Measurements from ENCODE around the gene SLC22A31. TPM values are rescaled to one million over a fixed set of nuclear protein-coding genes. Genes with fewer than 3 reads are reported as not detected.

Gene SLC22A31
- total RNA-seq, 4 donors from 2014 or later: 0.26 TPM; not detected in 3

DNA sequence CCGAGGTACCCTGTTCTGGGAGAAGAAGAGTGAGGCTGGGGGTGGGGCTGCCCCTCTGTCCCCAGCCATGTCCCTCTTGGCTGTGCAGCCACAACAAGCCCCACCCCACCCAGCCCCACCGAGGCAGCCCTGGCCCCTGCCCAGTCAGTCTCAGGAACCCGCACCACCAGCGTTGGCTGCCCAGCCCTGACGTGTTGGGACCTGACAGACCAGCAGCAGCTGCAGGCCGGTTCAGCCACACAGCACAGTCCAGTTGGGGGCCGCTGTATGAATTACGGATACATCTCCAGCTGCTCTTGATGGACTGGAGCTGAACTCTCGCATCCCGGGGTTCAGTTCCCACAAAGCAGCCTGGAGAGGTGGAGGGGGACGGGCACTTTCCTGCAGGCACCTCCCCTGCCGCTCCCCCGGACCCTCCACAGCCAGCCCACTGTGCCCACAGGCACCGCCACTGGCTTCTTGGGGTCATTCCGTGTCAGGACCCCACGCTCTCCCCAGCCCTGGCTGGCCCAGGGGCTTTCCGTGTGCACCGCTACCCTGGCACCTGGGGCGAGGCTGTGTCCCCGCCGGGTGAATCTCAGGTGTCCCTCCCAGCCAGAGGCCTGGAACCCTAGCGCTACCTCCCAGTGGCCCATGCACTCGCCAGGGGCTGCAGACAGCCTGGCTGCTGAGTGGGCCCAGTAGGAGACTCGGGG is 21.7 kb downstream of the SLC22A31 start:
- TF ChIP-seq EP300 (IDR thresholded peaks at IDR 0.05) (no peak), POLR2A (IDR thresholded peaks at IDR 0.05; ENCODE audit: low read depth) (no peak), POLR2AphosphoS5 (IDR thresholded peaks at IDR 0.05) (no peak)
- TF ChIP-seq, protein P1, sequence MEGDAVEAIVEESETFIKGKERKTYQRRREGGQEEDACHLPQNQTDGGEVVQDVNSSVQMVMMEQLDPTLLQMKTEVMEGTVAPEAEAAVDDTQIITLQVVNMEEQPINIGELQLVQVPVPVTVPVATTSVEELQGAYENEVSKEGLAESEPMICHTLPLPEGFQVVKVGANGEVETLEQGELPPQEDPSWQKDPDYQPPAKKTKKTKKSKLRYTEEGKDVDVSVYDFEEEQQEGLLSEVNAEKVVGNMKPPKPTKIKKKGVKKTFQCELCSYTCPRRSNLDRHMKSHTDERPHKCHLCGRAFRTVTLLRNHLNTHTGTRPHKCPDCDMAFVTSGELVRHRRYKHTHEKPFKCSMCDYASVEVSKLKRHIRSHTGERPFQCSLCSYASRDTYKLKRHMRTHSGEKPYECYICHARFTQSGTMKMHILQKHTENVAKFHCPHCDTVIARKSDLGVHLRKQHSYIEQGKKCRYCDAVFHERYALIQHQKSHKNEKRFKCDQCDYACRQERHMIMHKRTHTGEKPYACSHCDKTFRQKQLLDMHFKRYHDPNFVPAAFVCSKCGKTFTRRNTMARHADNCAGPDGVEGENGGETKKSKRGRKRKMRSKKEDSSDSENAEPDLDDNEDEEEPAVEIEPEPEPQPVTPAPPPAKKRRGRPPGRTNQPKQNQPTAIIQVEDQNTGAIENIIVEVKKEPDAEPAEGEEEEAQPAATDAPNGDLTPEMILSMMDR (IDR thresholded peaks at IDR 0.05): no peak
- intact Hi-C loops (cut with DNase I): loop anchor here (10.0 kb wide), 1 partner anchor 364 kb away; the partner anchor contains the start of gene APRT
- H3K36me3 ChIP-seq: no peaks in the 10 kb centered on the region
- H3K4me3 ChIP-seq: no peak overlapping the region
- H3K27me3 ChIP-seq: peaks cover 0 to 94% (median 0%) of the 10 kb centered on the region in 4 donors
- H3K9me3 ChIP-seq: no peaks in the 10 kb centered on the region
- H3K4me1 ChIP-seq: no peaks in the 10 kb centered on the region
- 74% methylated on average over 14 of the region's 24 CpGs for WGBS
- no peak overlapping the region for H3K27ac ChIP-seq (replicated peaks in 1 of 4)
- no peak for DNase-seq (ENCODE audit: extremely low spot score)

DNA sequence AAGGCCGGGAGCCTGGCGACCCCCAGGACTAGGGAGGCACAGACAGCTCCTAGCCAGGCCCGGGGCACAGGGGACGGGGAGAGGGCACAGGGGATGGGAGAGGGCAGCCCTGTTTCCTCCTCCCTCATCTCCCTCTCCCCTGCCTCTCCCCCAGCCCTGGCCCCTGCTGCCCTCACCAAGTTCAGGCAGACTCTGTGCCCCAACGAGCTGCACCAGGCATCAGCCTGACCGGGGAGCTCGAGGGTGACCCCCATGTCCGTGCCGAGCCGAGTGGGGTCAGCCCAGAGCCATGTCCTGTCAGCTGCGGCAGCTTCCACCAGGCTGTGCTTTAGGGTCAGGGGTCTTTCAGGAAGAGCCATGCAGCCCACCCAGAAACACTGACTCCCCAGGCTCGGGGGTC is 22.8 kb downstream of the SLC22A31 start:
- no peak for DNase-seq (ENCODE audit: extremely low spot score)
- WGBS: 78% methylated on average over 11 of the region's 12 CpGs
- H3K4me1 ChIP-seq: no peaks in the 10 kb centered on the region
- H3K36me3 ChIP-seq: no peaks in the 10 kb centered on the region
- intact Hi-C loops (cut with DNase I): loop anchor here (10.0 kb wide), 1 partner anchor 363 kb away; the partner anchor contains the start of gene APRT
- no peak overlapping the region for H3K4me3 ChIP-seq
- peaks cover 0 to 94% (median 1%) of the 10 kb centered on the region in 4 donors for H3K27me3 ChIP-seq
- H3K9me3 ChIP-seq: no peaks in the 10 kb centered on the region
- TF ChIP-seq, protein P1 (IDR thresholded peaks at IDR 0.05): no peak
- TF ChIP-seq EP300 (IDR thresholded peaks at IDR 0.05) (no peak), POLR2A (IDR thresholded peaks at IDR 0.05; ENCODE audit: low read depth) (no peak), POLR2AphosphoS5 (IDR thresholded peaks at IDR 0.05) (no peak)
- H3K27ac ChIP-seq (replicated peaks in 1 of 4): no peak overlapping the region

DNA sequence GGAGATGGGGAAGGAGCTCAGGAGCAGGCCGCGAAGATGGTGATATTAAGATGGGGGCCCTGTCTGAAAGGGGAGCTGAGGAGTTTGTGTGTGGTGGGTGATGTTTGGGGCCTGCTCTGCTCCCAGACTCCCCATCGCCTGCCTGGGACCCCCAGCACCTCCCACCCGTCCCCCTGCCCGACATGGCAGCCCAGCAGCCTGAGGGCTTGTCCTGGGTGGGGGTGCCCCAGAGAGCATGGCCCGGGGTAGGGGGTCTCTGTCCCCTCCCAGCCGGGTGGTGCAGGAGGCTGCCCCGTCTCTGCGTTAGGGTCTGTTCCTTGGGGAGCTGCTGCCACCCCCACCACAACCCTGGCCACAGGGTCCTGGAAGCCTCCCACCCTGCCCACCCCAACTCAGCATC is 23.6 kb downstream of the SLC22A31 start:
- 86% methylated on average over 8 of the region's 9 CpGs for WGBS

DNA sequence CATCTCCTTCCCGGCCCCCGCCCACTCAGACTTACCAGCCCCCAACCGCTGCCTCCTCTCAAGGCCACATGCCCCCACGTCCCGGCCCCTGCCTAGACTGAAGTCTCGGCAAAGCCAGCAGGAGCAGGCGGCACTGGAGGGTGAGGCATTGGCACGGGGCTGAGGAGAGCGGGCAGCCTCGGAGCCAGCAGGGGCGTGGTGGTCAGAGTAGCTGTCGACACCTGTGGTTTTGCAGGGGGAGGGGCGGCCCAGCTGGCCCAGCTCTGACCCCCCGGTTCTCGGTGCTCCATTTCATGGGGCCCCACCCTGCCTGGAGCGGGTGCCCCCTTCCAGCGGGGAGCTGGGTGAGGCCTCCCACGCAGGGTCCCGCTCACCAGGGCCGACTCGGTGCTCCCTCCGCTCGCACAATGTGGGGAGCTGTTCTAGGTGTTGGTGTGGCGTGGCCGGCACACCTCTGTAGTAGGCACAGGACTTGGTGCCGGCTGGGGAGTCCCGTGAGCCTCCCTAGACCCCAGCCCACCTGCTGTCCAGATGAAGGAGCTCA is 24.1 kb downstream of the SLC22A31 start:
- peaks cover 4 to 12% (median 8%) of the 10 kb centered on the region in 4 donors for H3K4me1 ChIP-seq
- peaks cover 0 to 94% (median 6%) of the 10 kb centered on the region in 4 donors for H3K27me3 ChIP-seq
- intact Hi-C loops (cut with DNase I): loop anchor here (10.0 kb wide), 1 partner anchor 361 kb away; the partner anchor contains the start of gene APRT
- H3K9me3 ChIP-seq: no peaks in the 10 kb centered on the region
- no peak for TF ChIP-seq POLR2AphosphoS5 (IDR thresholded peaks at IDR 0.05)
- H3K4me3 ChIP-seq: no peak overlapping the region
- 100% methylated on average over 2 of the region's 27 CpGs for WGBS
- DNase-seq (ENCODE audit: extremely low spot score): no peak
- no peaks in the 10 kb centered on the region for H3K36me3 ChIP-seq
- no peak overlapping the region for H3K27ac ChIP-seq (replicated peaks in 1 of 4)

More for the DNA sequence above, 23.6 kb downstream of the SLC22A31 start:
- TF ChIP-seq, protein P1 (IDR thresholded peaks at IDR 0.05): no peak
- no peak for TF ChIP-seq POLR2AphosphoS5 (IDR thresholded peaks at IDR 0.05)
- no peak for TF ChIP-seq EP300 (IDR thresholded peaks at IDR 0.05)
- TF ChIP-seq POLR2A (IDR thresholded peaks at IDR 0.05; ENCODE audit: low read depth): no peak
- Histone ChIP-seq H3K27me3 (peaks cover 0 to 94% (median 4%) of the 10 kb centered on the region in 4 donors), H3K36me3 (no peaks in the 10 kb centered on the region), H3K27ac (replicated peaks in 1 of 4) (no peak overlapping the region), H3K9me3 (no peaks in the 10 kb centered on the region), H3K4me3 (no peak overlapping the region), H3K4me1 (peaks cover 2 to 7% (median 3%) of the 10 kb centered on the region in 4 donors)
- intact Hi-C loops (cut with DNase I): loop anchor here (10.0 kb wide), 1 partner anchor 362 kb away; the partner anchor contains the start of gene APRT
- DNase-seq (ENCODE audit: extremely low spot score): no peak

All from esophagus muscularis mucosa (tissue), 4 donors.